H1 (cell line): ENCODE results near the gene ATMIN. TPM values are rescaled to one million over a fixed set of nuclear protein-coding genes. Genes with fewer than 3 reads are reported as not detected.
A peak's percentile ranks its signal among the peaks of the same experiment; 100 is the strongest.

Source experiments
- ASH2L ChIP-seq: fragments of 200-600, 300-600 bp; sonication (generic); IDR thresholded peaks from one replicate; pipeline ENCODE4 v1.7.1; 2017; ENCODE audit warnings: low read length
- ATF3 ChIP-seq: IDR thresholded peaks from 2 replicates; pipeline ENCODE4 v1.6.1; 2011; ENCODE audit warnings: low read depth, mild to moderate bottlenecking, low read length; ENCODE audit not compliant: insufficient read depth
- BACH1 ChIP-seq: IDR thresholded peaks from 2 replicates; pipeline ENCODE4 v1.6.1; 2012; ENCODE audit warnings: low read length, improper control_type of control experiment
- BCL11A ChIP-seq, 2 experiments: IDR thresholded peaks; one replicate each; pipeline ENCODE4 v1.6.1; 2011; ENCODE audit warnings: low read depth in 2 of 2, low read length in 2 of 2, mild to moderate bottlenecking in 2 of 2
- BRCA1 ChIP-seq: IDR thresholded peaks from 2 replicates; pipeline ENCODE4 v1.6.1; 2012; ENCODE audit warnings: low read depth, low read length, improper control_type of control experiment
- CHD2 ChIP-seq: IDR thresholded peaks from 2 replicates; pipeline ENCODE4 v1.6.1; 2012; ENCODE audit warnings: low read length, improper control_type of control experiment
- EGR1 ChIP-seq: IDR thresholded peaks from 2 replicates; pipeline ENCODE4 v1.6.1; 2011; ENCODE audit warnings: low read depth, low read length, borderline replicate concordance
- EP300 ChIP-seq, 2 experiments: IDR thresholded peaks; 1 replicate in 1 of 2; 2 replicates in 1 of 2; pipeline ENCODE4 v1.6.1; 2011 to 2012; ENCODE audit warnings: low read depth in 2 of 2, low read length in 2 of 2, mild to moderate bottlenecking in 2 of 2, borderline replicate concordance in 1 of 2, inconsistent platforms in 1 of 2, moderate library complexity in 1 of 2
- EZH2 ChIP-seq: fragments of 200-600 bp; sonication (generic); IDR thresholded peaks from 2 replicates; pipeline ENCODE4 v1.7.1; 2012; ENCODE audit warnings: low read depth, mild to moderate bottlenecking, moderate library complexity, low read length, inconsistent platforms; ENCODE audit not compliant: severe bottlenecking
- GTF2F1 ChIP-seq: IDR thresholded peaks from 2 replicates; pipeline ENCODE4 v1.6.1; 2012; ENCODE audit warnings: low read depth, low read length, improper control_type of control experiment, borderline replicate concordance
- KDM5A ChIP-seq: fragments of 200-600 bp; IDR thresholded peaks from 2 replicates; pipeline ENCODE4 v1.7.1; 2012; ENCODE audit warnings: mild to moderate bottlenecking, low read length, inconsistent platforms, mixed read lengths
- NANOG ChIP-seq: IDR thresholded peaks from 2 replicates; pipeline ENCODE4 v1.6.1; 2011; ENCODE audit warnings: low read length, low read depth, mild to moderate bottlenecking, inconsistent platforms; ENCODE audit not compliant: insufficient read depth, poor library complexity, severe bottlenecking
- PHF8 ChIP-seq: fragments of 200-600 bp; sonication (generic); conservative IDR thresholded peaks from 2 replicates; pipeline ENCODE4 v1.7.1; 2012; ENCODE audit warnings: low read depth, mild to moderate bottlenecking, inconsistent platforms, low read length, moderate library complexity
- POU5F1 ChIP-seq: IDR thresholded peaks from 2 replicates; pipeline ENCODE4 v1.6.1; 2011; ENCODE audit warnings: low read depth, mild to moderate bottlenecking, low read length, moderate library complexity
- RBBP5 ChIP-seq: IDR thresholded peaks from 2 replicates; pipeline ENCODE4 v1.7.1; 2012; ENCODE audit warnings: low read depth, mild to moderate bottlenecking, inconsistent platforms, low read length, moderate library complexity, borderline replicate concordance
- RFX5 ChIP-seq: IDR thresholded peaks from 2 replicates; pipeline ENCODE4 v1.6.1; 2011; ENCODE audit warnings: low read depth, low read length, improper control_type of control experiment, borderline replicate concordance
- RNF2 ChIP-seq: fragments of 200-900, 300-1000 bp; sonication (generic); IDR thresholded peaks from 2 replicates; pipeline ENCODE4 v1.7.1; 2016; ENCODE audit warnings: borderline replicate concordance, low read depth, mild to moderate bottlenecking, antibody characterized with exemption, low read length; ENCODE audit not compliant: poor library complexity, severe bottlenecking; ENCODE audit errors: missing control alignments
- SIX5 ChIP-seq: IDR thresholded peaks from 2 replicates; pipeline ENCODE4 v1.6.1; 2011; ENCODE audit warnings: mild to moderate bottlenecking, low read depth, low read length
- SP1 ChIP-seq: IDR thresholded peaks from 2 replicates; pipeline ENCODE4 v1.6.1; 2011; ENCODE audit warnings: low read depth, low read length
- SP4 ChIP-seq: IDR thresholded peaks from 2 replicates; pipeline ENCODE4 v1.6.1; 2012; ENCODE audit warnings: low read length, inconsistent platforms
- TAF7 ChIP-seq: optimal IDR thresholded peaks from 2 replicates; pipeline ENCODE3; 2011; ENCODE audit warnings: low read depth, mild to moderate bottlenecking, inconsistent platforms, low read length, moderate library complexity, borderline replicate concordance
- TEAD4 ChIP-seq: IDR thresholded peaks from 2 replicates; pipeline ENCODE4 v1.6.1; 2012; ENCODE audit warnings: low read depth, low read length, inconsistent platforms, mixed read lengths
- ZNF274 ChIP-seq: IDR thresholded peaks from 2 replicates; pipeline ENCODE4 v1.7.0; 2012; ENCODE audit warnings: low read length, borderline replicate concordance; ENCODE audit errors: extremely low read depth
- polyA plus RNA-seq, 7 experiments: library from polyadenylated mRNA; depleted of rRNA in 3 of 7; stranded (reverse) in 5 of 7; unstranded in 2 of 7; fragments of >200 nt in 5 of 7; fragments of 200-250 nt in 2 of 7; gene quantifications; 1 replicate in 5 of 7; 2 replicates in 1 of 7; 4 replicates in 1 of 7; pipeline versions ENCODE4 v1.2.1 to v1.2.3, GENCODE V29; 2011 to 2013; ENCODE audit warnings: missing spikeins in 2 of 7, mixed read lengths in 2 of 7
- total RNA-seq: library from RNA; stranded (reverse); fragmentation: NEBNext Ultra II Directional; extraction: Animal tissue kit (Norgen Biotek cat#: 25700); gene quantifications from 2 replicates; pipeline ENCODE4 v1.2.1, GENCODE V29; 2021

ATMIN gene
- total and polyA plus RNA-seq, 2 of the 8 experiments (the other 6 are each of a cell fraction or from before 2014, with no cell fraction given) = 34.8 to 59.8 TPM

GRCh38 chr16:81006813-81007695 lies 28.6 kb upstream of the ATMIN start, which contains the start of the genes CENPN and CMC2 (continued):
- peak; percentile 60; the same call in 1 of the 2 replicates for TF ChIP-seq ATF3
- no peak for TF ChIP-seq KDM5A
- TF ChIP-seq EGR1 = peak; percentile 91
- TF ChIP-seq TAF7 = peak; percentile 70
- TF ChIP-seq ASH2L = peak; percentile 36
- no peak for TF ChIP-seq GTF2F1
- TF ChIP-seq PHF8 = peak; percentile 97
- peak; percentile 48; the same call in 1 of the 2 replicates for TF ChIP-seq BRCA1
- TF ChIP-seq RBBP5 = no peak
- TF ChIP-seq RNF2 = no peak
- TF ChIP-seq ZNF274 = no peak
- no peak for TF ChIP-seq POU5F1
- TF ChIP-seq BACH1 = no peak
- TF ChIP-seq EZH2 = no peak
- TF ChIP-seq TEAD4 = no peak
- no peak; the same call in 1 of the 2 replicates for TF ChIP-seq CHD2
- no peak for TF ChIP-seq NANOG
- peak; percentile 30; the same call in 1 of the 2 replicates for TF ChIP-seq SIX5
- TF ChIP-seq EP300 (IDR thresholded peaks at IDR 0.05; ENCODE audit: borderline replicate concordance in 1 of 2, low read depth in 2 of 2, low read length in 2 of 2) = peak in 1 of 2 experiments; percentile 99; a peak in 2 of 3 replicates
- no peak for TF ChIP-seq SP4
- no peak for TF ChIP-seq BCL11A (IDR thresholded peaks at IDR 0.05; ENCODE audit: low read depth in 2 of 2, low read length in 2 of 2)
- peak; percentile 32; the same call in 1 of the 2 replicates for TF ChIP-seq RFX5
- TF ChIP-seq SP1 = peak; percentile 68; the same call in 1 of the 2 replicates
